Endothelial cell of umbilical vein (primary cell): ENCODE data around the gene ANKIB1.

Source experiments
- CTCF ChIP-seq, 2 donors: IDR thresholded peaks; 1 replicate in 1 of 2; 2 replicates in 1 of 2; pipeline ENCODE4 v1.5.1; 2011; ENCODE audit warnings: low read length in 2 of 2, mild to moderate bottlenecking in 2 of 2, moderate library complexity in 2 of 2, control low read depth in 1 of 2, inconsistent platforms in 1 of 2, low read depth in 1 of 2; ENCODE audit not compliant: insufficient read depth in 1 of 2; ENCODE audit errors: extremely low read depth in 1 of 2
- EZH2 ChIP-seq: IDR thresholded peaks from 2 replicates; pipeline ENCODE4 v1.6.1; 2012; ENCODE audit warnings: borderline replicate concordance, low read depth, mild to moderate bottlenecking, moderate library complexity, low read length, inconsistent platforms; ENCODE audit not compliant: severe bottlenecking
- FOS ChIP-seq: IDR thresholded peaks from 2 replicates; pipeline ENCODE4 v1.6.1; 2011; ENCODE audit warnings: mild to moderate bottlenecking, low read length, moderate library complexity, borderline replicate concordance; ENCODE audit not compliant: insufficient read depth
- GATA2 ChIP-seq: IDR thresholded peaks from 2 replicates; pipeline ENCODE4 v1.7.0; 2011; ENCODE audit warnings: low read depth, mild to moderate bottlenecking, moderate library complexity, mixed read lengths, low read length; ENCODE audit not compliant: insufficient read length, insufficient read depth
- JUN ChIP-seq: IDR thresholded peaks from 2 replicates; pipeline ENCODE4 v1.6.1; 2011; ENCODE audit warnings: borderline replicate concordance, low read depth; ENCODE audit not compliant: insufficient read length, insufficient read depth
- MAX ChIP-seq: IDR thresholded peaks from 2 replicates; pipeline ENCODE4 v1.6.1; 2011; ENCODE audit not compliant: insufficient read depth, insufficient read length
- MYC ChIP-seq: IDR thresholded peaks from one replicate; pipeline ENCODE4 v1.6.1; 2011; ENCODE audit warnings: mild to moderate bottlenecking, low read depth, low read length
- POLR2A ChIP-seq: IDR thresholded peaks from 2 replicates; pipeline ENCODE4 v1.6.1; 2012; ENCODE audit warnings: low read depth, mild to moderate bottlenecking, control low read depth, low read length
- POLR2AphosphoS5 ChIP-seq: IDR thresholded peaks from 2 replicates; pipeline ENCODE4 v1.6.1; 2012; ENCODE audit warnings: low read depth, mild to moderate bottlenecking, control low read depth, low read length, moderate library complexity; ENCODE audit not compliant: insufficient read depth

GRCh38 chr7:92325858-92326257, 80.1 kb downstream of the ANKIB1 start:
- TF ChIP-seq POLR2AphosphoS5: no peak
- TF ChIP-seq CTCF (IDR thresholded peaks at IDR 0.05; ENCODE audit: extremely low read depth in 1 of 2, insufficient read depth in 1 of 2, low read depth in 1 of 2, low read length in 2 of 2): no peak
- no peak for TF ChIP-seq GATA2
- TF ChIP-seq FOS: no peak
- no peak for TF ChIP-seq JUN
- TF ChIP-seq EZH2: no peak
- TF ChIP-seq POLR2A: no peak
- TF ChIP-seq MAX: no peak
- no peak for TF ChIP-seq MYC
